HepG2 (cell line): ENCODE data around the gene THOC5. TPM values are rescaled to one million over a fixed set of nuclear protein-coding genes. Genes with fewer than 3 reads are reported as not detected.
A peak's percentile ranks its signal among the peaks of the same experiment; 100 is the strongest.

Experiments used
- ATF5 ChIP-seq: sonication (generic); formaldehyde crosslinking; IDR thresholded peaks from 2 replicates; pipeline ENCODE4 v1.4.0; 2020; ENCODE audit warnings: mild to moderate bottlenecking, low read depth, missing genetic modification reagents
- BCL6 ChIP-seq: IDR thresholded peaks from 2 replicates; pipeline ENCODE4 v1.6.1; 2016; ENCODE audit warnings: missing genetic modification reagents, missing compliant biosample characterization
- CBX2 ChIP-seq, 2 experiments: fragments of 200-600 bp in 1 of 2; sonication (generic); formaldehyde crosslinking in 1 of 2; IDR thresholded peaks; 2 replicates each; pipeline versions ENCODE4 v1.7.0 to v1.8.1; 2018 to 2022; ENCODE audit warnings: low read depth in 2 of 2, low read length in 1 of 2, mild to moderate bottlenecking in 1 of 2, missing genetic modification reagents in 1 of 2
- CERS6 ChIP-seq: sonication (generic); formaldehyde crosslinking; IDR thresholded peaks from 2 replicates; pipeline ENCODE4 v1.5.0; 2020; ENCODE audit warnings: missing genetic modification reagents
- FOXA1 ChIP-seq, 2 experiments: fragments of 450-650 bp in 1 of 2; sonication (generic) in 1 of 2; formaldehyde crosslinking in 1 of 2; IDR thresholded peaks; 2 replicates each; pipeline versions ENCODE4 v1.4.0 to v1.6.1; 2016 to 2020; ENCODE audit warnings: missing genetic modification reagents in 1 of 2
- HDAC6 ChIP-seq: fragments of 200-600 bp; sonication (generic); IDR thresholded peaks from 2 replicates; pipeline ENCODE4 v1.7.0; 2017; ENCODE audit warnings: mild to moderate bottlenecking, antibody characterized with exemption, low read length, low read depth
- KDM5A ChIP-seq: fragments of 200-600 bp; sonication (generic); IDR thresholded peaks from 2 replicates; pipeline ENCODE4 v1.7.0; 2018; ENCODE audit warnings: antibody characterized with exemption, mild to moderate bottlenecking, low read length, borderline replicate concordance
- MXD4 ChIP-seq: IDR thresholded peaks from 2 replicates; pipeline ENCODE4 v1.6.1; 2016; ENCODE audit warnings: mild to moderate bottlenecking, missing biosample characterization, missing genetic modification reagents
- MXI1 ChIP-seq: IDR thresholded peaks from 3 replicates; pipeline ENCODE4 v1.6.1; 2012; ENCODE audit warnings: low read depth, low read length, inconsistent platforms, borderline replicate concordance
- NFKBIZ ChIP-seq: IDR thresholded peaks from 2 replicates; pipeline ENCODE4 v1.6.1; 2018; ENCODE audit warnings: missing genetic modification reagents, missing compliant biosample characterization
- NFYB ChIP-seq: sonication (generic); formaldehyde crosslinking; IDR thresholded peaks from 2 replicates; pipeline ENCODE4 v1.4.0; 2020; ENCODE audit warnings: missing genetic modification reagents
- ONECUT2 ChIP-seq: sonication (generic); formaldehyde crosslinking; IDR thresholded peaks from 2 replicates; pipeline ENCODE4 v1.4.0; 2020; ENCODE audit warnings: missing genetic modification reagents
- PCBP2 ChIP-seq: fragments of 200-400 bp; formaldehyde crosslinking; optimal IDR thresholded peaks from 2 replicates; pipeline ENCODE3; 2018; ENCODE audit warnings: low read length, low read depth; ENCODE audit not compliant: poor library complexity, severe bottlenecking
- XBP1 ChIP-seq: sonication (generic); formaldehyde crosslinking; IDR thresholded peaks from 2 replicates; pipeline ENCODE4 v1.5.0; 2020; ENCODE audit warnings: missing genetic modification reagents
- YY1 ChIP-seq: IDR thresholded peaks from 2 replicates; pipeline ENCODE4 v1.6.1; 2011; ENCODE audit warnings: low read length, low read depth, moderate library complexity, mild to moderate bottlenecking; ENCODE audit not compliant: insufficient read depth, insufficient replicate concordance
- ZNF75D ChIP-seq: sonication (generic); formaldehyde crosslinking; IDR thresholded peaks from 2 replicates; pipeline ENCODE4 v1.8.1; 2023; ENCODE audit warnings: missing genetic modification reagents, mild to moderate bottlenecking, borderline replicate concordance
- ZNF816 ChIP-seq: sonication (generic); formaldehyde crosslinking; IDR thresholded peaks from 2 replicates; pipeline ENCODE4 v1.8.0; 2022; ENCODE audit warnings: missing genetic modification reagents, mild to moderate bottlenecking, borderline replicate concordance
- polyA plus RNA-seq, 8 experiments: library from polyadenylated mRNA; depleted of rRNA in 3 of 8; stranded (reverse) in 7 of 8; unstranded in 1 of 8; fragments of >200 nt; fragmentation: Illumina TruSeq in 4 of 8; extraction: Trizol in 4 of 8; gene quantifications; 2 replicates each; pipeline versions ENCODE4 v1.2.1 to v1.2.3, GENCODE V29; 2011 to 2016; ENCODE audit warnings: low read depth in 4 of 8, missing spikeins in 1 of 8, mixed read lengths in 1 of 8; ENCODE audit not compliant: insufficient read depth in 1 of 8
- total RNA-seq, 5 experiments: library from RNA; depleted of rRNA; stranded (reverse); fragments of >200 nt; fragmentation: Illumina TruSeq; extraction: Trizol; gene quantifications; 2 replicates each; pipeline ENCODE4 v1.2.3, GENCODE V29; 2016; ENCODE audit warnings: low read depth in 1 of 5
- TF ChIP-seq, protein P1 (sequence below): sonication (generic); formaldehyde crosslinking; IDR thresholded peaks from 2 replicates; pipeline ENCODE4 v1.4.0; 2020; ENCODE audit warnings: missing genetic modification reagents
- TF ChIP-seq, protein P2 (sequence below): sonication (generic); formaldehyde crosslinking; IDR thresholded peaks from 2 replicates; pipeline ENCODE4 v1.5.1; 2020; ENCODE audit warnings: missing genetic modification reagents, mild to moderate bottlenecking, borderline replicate concordance
- TF ChIP-seq, protein P3 (sequence below): sonication (generic); formaldehyde crosslinking; conservative IDR thresholded peaks from 2 replicates; pipeline ENCODE4 v1.8.0; 2022; ENCODE audit warnings: low read depth, missing genetic modification reagents

THOC5 gene
- total and polyA plus RNA-seq, 2 of the 13 experiments (the other 11 are each of a cell fraction or from before 2014, with no cell fraction given), result 45.8 to 46.7 TPM

- no peak for TF ChIP-seq FOXA1 (IDR thresholded peaks at IDR 0.05)
- no peak; the same call in 1 of the 2 replicates for TF ChIP-seq FOXA1 (CRISPR knock-in tag; IDR thresholded peaks at IDR 0.05)
- peak; percentile 79 for TF ChIP-seq KDM5A
- TF ChIP-seq, protein P1, sequence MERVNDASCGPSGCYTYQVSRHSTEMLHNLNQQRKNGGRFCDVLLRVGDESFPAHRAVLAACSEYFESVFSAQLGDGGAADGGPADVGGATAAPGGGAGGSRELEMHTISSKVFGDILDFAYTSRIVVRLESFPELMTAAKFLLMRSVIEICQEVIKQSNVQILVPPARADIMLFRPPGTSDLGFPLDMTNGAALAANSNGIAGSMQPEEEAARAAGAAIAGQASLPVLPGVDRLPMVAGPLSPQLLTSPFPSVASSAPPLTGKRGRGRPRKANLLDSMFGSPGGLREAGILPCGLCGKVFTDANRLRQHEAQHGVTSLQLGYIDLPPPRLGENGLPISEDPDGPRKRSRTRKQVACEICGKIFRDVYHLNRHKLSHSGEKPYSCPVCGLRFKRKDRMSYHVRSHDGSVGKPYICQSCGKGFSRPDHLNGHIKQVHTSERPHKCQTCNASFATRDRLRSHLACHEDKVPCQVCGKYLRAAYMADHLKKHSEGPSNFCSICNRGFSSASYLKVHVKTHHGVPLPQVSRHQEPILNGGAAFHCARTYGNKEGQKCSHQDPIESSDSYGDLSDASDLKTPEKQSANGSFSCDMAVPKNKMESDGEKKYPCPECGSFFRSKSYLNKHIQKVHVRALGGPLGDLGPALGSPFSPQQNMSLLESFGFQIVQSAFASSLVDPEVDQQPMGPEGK, result peak; percentile 85
- TF ChIP-seq, protein P2, sequence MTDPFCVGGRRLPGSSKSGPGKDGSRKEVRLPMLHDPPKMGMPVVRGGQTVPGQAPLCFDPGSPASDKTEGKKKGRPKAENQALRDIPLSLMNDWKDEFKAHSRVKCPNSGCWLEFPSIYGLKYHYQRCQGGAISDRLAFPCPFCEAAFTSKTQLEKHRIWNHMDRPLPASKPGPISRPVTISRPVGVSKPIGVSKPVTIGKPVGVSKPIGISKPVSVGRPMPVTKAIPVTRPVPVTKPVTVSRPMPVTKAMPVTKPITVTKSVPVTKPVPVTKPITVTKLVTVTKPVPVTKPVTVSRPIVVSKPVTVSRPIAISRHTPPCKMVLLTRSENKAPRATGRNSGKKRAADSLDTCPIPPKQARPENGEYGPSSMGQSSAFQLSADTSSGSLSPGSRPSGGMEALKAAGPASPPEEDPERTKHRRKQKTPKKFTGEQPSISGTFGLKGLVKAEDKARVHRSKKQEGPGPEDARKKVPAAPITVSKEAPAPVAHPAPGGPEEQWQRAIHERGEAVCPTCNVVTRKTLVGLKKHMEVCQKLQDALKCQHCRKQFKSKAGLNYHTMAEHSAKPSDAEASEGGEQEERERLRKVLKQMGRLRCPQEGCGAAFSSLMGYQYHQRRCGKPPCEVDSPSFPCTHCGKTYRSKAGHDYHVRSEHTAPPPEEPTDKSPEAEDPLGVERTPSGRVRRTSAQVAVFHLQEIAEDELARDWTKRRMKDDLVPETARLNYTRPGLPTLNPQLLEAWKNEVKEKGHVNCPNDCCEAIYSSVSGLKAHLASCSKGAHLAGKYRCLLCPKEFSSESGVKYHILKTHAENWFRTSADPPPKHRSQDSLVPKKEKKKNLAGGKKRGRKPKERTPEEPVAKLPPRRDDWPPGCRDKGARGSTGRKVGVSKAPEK (CRISPR knock-in tag), result no peak
- TF ChIP-seq PCBP2, result no peak
- no peak for TF ChIP-seq CERS6 (CRISPR knock-in tag)
- 0 out of 2 replicates have a peak, but pooled peaks have one; percentile 34 for TF ChIP-seq ONECUT2 (CRISPR knock-in tag)
- TF ChIP-seq ATF5 (CRISPR knock-in tag), result no peak
- no peak for TF ChIP-seq XBP1 (CRISPR knock-in tag)
- peak; percentile 46 for TF ChIP-seq BCL6 (CRISPR knock-in tag)
- no peak for TF ChIP-seq HDAC6
- TF ChIP-seq ZNF75D (CRISPR knock-in tag), result no peak
- peak; percentile 68 for TF ChIP-seq YY1
- TF ChIP-seq NFYB (CRISPR knock-in tag), result no peak
- peak; percentile 99 for TF ChIP-seq MXI1
- no peak for TF ChIP-seq CBX2 (IDR thresholded peaks at IDR 0.05; ENCODE audit: low read depth, low read length)
- TF ChIP-seq CBX2 (CRISPR knock-in tag; IDR thresholded peaks at IDR 0.05; ENCODE audit: low read depth), result no peak
- peak; percentile 96 for TF ChIP-seq MXD4 (CRISPR knock-in tag)
- peak; percentile 84; the same call in 1 of the 2 replicates for TF ChIP-seq ZNF816 (CRISPR knock-in tag)
- TF ChIP-seq, protein P3, sequence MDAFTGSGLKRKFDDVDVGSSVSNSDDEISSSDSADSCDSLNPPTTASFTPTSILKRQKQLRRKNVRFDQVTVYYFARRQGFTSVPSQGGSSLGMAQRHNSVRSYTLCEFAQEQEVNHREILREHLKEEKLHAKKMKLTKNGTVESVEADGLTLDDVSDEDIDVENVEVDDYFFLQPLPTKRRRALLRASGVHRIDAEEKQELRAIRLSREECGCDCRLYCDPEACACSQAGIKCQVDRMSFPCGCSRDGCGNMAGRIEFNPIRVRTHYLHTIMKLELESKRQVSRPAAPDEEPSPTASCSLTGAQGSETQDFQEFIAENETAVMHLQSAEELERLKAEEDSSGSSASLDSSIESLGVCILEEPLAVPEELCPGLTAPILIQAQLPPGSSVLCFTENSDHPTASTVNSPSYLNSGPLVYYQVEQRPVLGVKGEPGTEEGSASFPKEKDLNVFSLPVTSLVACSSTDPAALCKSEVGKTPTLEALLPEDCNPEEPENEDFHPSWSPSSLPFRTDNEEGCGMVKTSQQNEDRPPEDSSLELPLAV, result no peak
- TF ChIP-seq NFKBIZ (CRISPR knock-in tag), result 0 out of 2 replicates have a peak, but pooled peaks have one; percentile 49
These were observed at the start of gene THOC5 (continued) for GRCh38 chr22:29553351-29554224.
